Brain microvascular endothelial cell (primary cell): ENCODE results near the gene KCNH8.

Source experiments
- DNase-seq: peaks from one replicate; pipeline ENCODE4 v3.0.0-alpha.2; 2020
- H3K27ac ChIP-seq: fragments of 250-450 bp; sonication (Bioruptor Pico); 2 replicates; pipeline ENCODE4 v1.5.1; 2020; ENCODE audit warnings: mild to moderate bottlenecking, moderate library complexity
- H3K27me3 ChIP-seq: fragments of 250-450 bp; sonication (Bioruptor Pico); replicated peaks from 2 replicates; pipeline ENCODE4 v1.5.1; 2020; ENCODE audit warnings: mild to moderate bottlenecking
- H3K36me3 ChIP-seq: fragments of 250-450 bp; sonication (Bioruptor Pico); replicated peaks from 2 replicates; pipeline ENCODE4 v1.5.1; 2020; ENCODE audit warnings: mild to moderate bottlenecking
- H3K4me3 ChIP-seq: 2 replicates; pipeline ENCODE4 v1.5.1; 2011; ENCODE audit warnings: low read depth, mild to moderate bottlenecking, control low read depth, low read length, moderate library complexity
- in situ Hi-C: cut with HindIII; loops from 2 replicates; pipeline ENCODE4 v1.10.0; 2017; ENCODE audit warnings: low sequenced_read_pairs, low pct_ligation_motif_present
- TF ChIP-seq, protein P1 (sequence below): IDR thresholded peaks from 2 replicates; pipeline ENCODE4 v1.5.1; 2011; ENCODE audit warnings: low read depth, mild to moderate bottlenecking, moderate library complexity, low read length, control low read depth, inconsistent platforms; ENCODE audit errors: missing control alignments

KCNH8 gene

DNA sequence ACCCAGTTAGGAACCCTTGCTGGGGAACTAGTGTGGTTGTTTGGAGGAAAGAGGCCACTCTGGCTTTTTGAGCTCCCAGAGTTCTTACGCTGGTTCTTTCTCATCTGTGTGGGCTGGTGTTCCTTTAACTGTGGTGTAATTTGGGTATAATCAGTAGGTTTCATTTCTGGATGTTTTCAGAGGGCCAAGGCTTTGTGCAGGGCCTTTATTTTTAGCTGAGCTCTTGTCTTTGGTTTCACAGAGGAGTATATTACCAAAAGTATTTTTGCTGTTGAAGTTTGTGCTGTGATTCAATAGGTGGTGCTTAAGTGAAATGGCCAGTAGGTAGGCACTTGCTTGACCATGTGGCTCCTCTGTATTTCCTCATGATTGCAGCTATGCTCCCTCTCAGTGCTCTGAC is 357.9 kb downstream of the KCNH8 start:
- in situ Hi-C loops: no loop called here

DNA sequence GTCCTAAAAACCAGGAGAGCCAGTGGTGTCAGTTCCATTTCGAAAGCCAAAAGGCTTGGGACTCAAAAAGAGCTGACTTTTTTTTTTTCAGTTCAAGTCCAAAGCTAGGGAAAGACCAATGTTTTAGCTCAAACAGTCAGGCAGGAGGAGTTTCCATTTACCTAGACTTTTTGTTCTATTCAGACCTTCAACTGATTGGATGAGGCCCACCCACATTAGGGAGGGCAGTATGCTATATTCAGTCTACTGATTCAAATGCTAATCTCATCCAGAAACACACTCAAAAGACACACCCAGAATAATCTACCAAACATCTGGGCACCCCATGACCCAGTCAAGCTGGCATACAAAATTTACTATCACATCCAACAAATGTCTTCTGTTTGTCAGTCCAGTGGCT is 374.0 kb downstream of the KCNH8 start:
- in situ Hi-C loops: no loop called here
- DNase-seq: no peak
- H3K27me3 ChIP-seq: no peaks in the 10 kb centered on the region
- TF ChIP-seq, protein P1, sequence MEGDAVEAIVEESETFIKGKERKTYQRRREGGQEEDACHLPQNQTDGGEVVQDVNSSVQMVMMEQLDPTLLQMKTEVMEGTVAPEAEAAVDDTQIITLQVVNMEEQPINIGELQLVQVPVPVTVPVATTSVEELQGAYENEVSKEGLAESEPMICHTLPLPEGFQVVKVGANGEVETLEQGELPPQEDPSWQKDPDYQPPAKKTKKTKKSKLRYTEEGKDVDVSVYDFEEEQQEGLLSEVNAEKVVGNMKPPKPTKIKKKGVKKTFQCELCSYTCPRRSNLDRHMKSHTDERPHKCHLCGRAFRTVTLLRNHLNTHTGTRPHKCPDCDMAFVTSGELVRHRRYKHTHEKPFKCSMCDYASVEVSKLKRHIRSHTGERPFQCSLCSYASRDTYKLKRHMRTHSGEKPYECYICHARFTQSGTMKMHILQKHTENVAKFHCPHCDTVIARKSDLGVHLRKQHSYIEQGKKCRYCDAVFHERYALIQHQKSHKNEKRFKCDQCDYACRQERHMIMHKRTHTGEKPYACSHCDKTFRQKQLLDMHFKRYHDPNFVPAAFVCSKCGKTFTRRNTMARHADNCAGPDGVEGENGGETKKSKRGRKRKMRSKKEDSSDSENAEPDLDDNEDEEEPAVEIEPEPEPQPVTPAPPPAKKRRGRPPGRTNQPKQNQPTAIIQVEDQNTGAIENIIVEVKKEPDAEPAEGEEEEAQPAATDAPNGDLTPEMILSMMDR: no peak
- H3K4me3 ChIP-seq: no peak overlapping the region
- H3K36me3 ChIP-seq: no peaks in the 10 kb centered on the region
- H3K27ac ChIP-seq: no peak overlapping the region

More for the DNA sequence above, 357.9 kb downstream of the KCNH8 start:
- H3K4me3 ChIP-seq: no peak overlapping the region
- TF ChIP-seq, protein P1: no peak
- H3K36me3 ChIP-seq: no peaks in the 10 kb centered on the region
- no peak overlapping the region for H3K27ac ChIP-seq
- H3K27me3 ChIP-seq: no peaks in the 10 kb centered on the region
- DNase-seq: no peak

DNA sequence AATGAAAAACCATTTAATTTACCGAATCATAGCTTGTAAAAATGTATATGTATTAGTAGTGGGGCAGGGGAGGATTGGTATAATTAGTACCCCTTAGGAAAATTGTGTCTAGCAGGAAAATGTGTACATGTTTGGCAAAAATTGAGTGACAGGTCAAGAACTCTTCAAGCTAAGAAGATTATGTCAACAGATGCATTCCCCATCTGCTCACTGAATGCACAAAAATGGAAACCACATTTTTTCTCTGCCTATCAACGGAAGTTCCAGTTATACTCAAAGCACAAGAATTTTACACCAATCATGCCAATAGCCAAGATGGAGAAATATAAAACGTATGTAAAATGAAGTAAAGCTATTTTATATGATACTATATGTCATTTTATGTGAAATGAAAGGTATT is 377.8 kb downstream of the KCNH8 start:
- H3K27me3 ChIP-seq: no peaks in the 10 kb centered on the region
- no peak overlapping the region for H3K4me3 ChIP-seq
- TF ChIP-seq, protein P1: no peak
- in situ Hi-C loops: no loop called here
- H3K27ac ChIP-seq: no peak overlapping the region
- no peaks in the 10 kb centered on the region for H3K36me3 ChIP-seq
- DNase-seq: no peak

DNA sequence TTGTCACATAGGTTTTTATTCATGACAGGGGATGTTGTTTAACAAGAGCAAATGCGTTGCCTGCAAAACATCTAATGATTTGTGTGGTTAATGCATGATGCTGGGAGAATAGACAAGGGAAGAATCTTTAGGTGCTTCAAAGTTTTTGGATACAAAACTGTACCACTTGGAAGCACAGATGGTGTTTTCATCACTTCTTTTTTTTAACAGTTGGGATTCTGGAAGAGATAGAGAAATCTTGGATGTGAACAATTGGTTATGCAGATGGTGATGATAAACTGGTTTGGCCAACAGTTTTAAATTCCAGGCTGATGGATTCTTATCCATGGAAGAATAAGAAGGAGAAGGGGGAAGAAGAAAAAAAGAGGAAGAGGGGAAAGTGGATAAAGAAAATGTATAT is 379.4 kb downstream of the KCNH8 start:
- in situ Hi-C loops: no loop called here
- DNase-seq: no peak
- Histone ChIP-seq H3K36me3 (no peaks in the 10 kb centered on the region), H3K27ac (no peak overlapping the region), H3K27me3 (no peaks in the 10 kb centered on the region), H3K4me3 (no peak overlapping the region)
- TF ChIP-seq, protein P1: no peak

DNA sequence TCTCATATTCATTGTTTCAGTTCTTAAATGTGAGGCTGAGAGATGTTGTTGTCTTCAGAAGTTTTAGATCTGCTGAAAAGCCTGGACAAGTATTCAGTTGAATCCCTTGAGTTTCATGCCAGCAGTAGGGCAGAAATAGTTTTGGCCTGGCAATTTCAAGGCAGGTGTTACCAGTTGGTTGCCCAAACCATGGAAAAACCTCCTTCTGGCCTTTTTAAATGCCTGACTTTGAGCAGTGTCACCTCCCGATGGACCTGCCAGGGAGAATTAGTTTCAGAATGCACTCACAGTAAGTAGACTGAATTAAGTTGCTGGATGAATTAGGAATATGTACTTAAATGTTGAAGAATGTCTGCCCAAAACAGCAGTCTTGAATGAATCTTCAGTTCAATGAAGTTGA is 383.1 kb downstream of the KCNH8 start:
- no peak overlapping the region for H3K4me3 ChIP-seq
- no peaks in the 10 kb centered on the region for H3K27me3 ChIP-seq
- no peaks in the 10 kb centered on the region for H3K36me3 ChIP-seq
- TF ChIP-seq, protein P1: no peak
- no peak overlapping the region for H3K27ac ChIP-seq
- in situ Hi-C loops: no loop called here
- no peak for DNase-seq

DNA sequence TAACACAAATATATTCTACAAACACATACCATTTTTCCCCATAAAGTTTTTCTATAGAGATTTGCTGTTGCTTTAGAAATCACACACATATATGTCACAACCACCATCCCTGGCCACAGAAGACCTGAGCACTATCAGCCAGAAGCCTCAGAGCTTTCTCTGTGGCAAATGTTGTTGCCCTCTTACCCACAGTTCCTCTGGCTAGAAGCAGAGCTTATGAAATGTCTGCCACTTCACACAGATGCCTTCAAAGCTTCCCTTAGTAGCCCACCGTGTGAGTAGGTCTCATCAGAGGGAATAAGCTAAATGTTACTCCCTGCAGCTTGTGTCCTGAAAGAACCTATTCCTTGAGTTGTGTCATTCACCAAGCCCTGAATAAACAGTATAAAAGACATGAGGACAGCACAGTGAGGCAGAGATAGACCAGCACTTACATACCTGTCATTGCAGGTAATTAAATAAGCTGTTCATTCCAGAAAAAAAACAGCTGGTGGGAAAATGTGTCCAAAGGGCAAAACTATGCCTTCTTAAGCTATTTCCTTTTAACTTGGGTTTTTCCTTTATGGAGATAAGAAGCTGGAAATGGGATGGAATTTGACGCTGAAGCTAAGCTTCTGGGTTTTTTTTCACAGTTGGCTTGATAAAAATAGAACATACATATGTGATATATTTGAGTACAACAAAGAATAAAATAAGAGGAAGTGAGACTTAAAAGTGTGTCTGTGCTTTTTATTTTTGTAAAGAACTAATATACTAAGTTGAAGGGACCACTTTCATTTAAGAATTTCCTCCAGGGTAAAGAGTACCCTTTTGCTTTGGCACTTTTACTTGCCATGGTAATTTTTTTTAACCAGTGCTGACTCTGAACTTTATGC is 391.4 kb downstream of the KCNH8 start:
- no peak overlapping the region for H3K27ac ChIP-seq
- H3K4me3 ChIP-seq: no peak overlapping the region
- in situ Hi-C loops: no loop called here
- H3K27me3 ChIP-seq: no peaks in the 10 kb centered on the region
- TF ChIP-seq, protein P1: no peak
- DNase-seq: no peak
- no peaks in the 10 kb centered on the region for H3K36me3 ChIP-seq
